Measurements from ENCODE around the gene PCGF3. TPM values are rescaled to one million over a fixed set of nuclear protein-coding genes. Genes with fewer than 3 reads are reported as not detected.

The PCGF3 gene
- total RNA-seq, 1 donor: 43.1 TPM

DNA sequence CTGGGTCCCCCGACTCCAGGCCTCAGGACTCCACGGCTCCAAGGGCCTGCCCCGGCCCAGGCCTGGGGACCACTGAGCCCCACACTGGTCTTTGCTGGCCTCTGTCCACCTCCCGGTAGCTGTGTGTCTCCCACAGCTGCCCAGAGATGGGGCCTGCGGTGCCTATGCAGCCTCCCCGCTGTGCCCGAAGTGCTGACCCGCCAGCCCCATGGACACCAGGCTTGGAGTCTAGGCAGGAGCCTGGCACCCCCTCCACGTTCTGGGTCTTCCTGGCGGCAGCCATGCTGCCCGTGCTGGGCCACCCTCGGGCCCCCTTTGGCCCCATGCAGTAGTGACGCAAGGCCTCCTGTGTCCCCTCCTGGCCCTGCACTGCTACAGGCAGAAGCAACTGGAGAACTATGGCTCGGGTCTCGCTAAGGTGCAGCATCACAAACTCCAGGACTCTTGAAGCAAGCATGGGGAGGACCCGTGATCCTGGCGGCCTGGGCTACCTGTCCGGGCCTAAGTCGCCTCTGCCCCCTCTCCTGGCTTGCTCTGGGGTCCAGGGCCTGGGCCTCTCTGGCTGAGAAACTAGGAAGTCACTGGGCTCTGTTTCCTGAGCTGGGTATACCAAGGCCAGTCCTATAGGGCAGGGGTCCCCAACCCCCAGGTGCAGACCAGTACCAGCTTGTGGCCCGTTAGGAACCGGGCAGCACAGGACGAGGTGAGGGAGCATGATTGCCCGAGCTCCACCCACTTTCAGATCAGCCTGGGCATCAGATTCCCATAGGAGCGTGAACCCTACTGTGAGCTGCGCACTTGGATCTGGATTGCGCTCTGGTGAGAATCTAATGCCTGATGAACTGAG is 30.4 kb upstream of the PCGF3 start:
- Histone ChIP-seq H3K4me1 (ENCODE audit: insufficient read depth, low read length) (peaks cover 15% of the 10 kb centered on the region), H4K20me1 (ENCODE audit: insufficient read depth, low read length) (peaks cover 5% of the 10 kb centered on the region), H3K4me2 (ENCODE audit: insufficient read depth, low read length) (peak overlapping the region; percentile 89), H2AFZ (ENCODE audit: low read length) (peak overlapping the region; percentile 85), H3K36me3 (ENCODE audit: insufficient read depth, low read length) (peaks cover 14% of the 10 kb centered on the region), H3K27me3 (ENCODE audit: insufficient read depth, low read length) (no peaks in the 10 kb centered on the region), H3K27ac (ENCODE audit: low read depth, low read length) (peak overlapping the region; percentile 90), H3K9me3 (ENCODE audit: low read depth, low read length) (no peaks in the 10 kb centered on the region), H3K79me2 (ENCODE audit: insufficient read depth, low read length) (peaks cover 24% of the 10 kb centered on the region), H3K4me3 (ENCODE audit: insufficient read depth, low read length) (peak overlapping the region; percentile 98)
- DNase-seq (ENCODE audit: insufficient read length, low spot score, missing footprints): peak; percentile 94
- no peak for TF ChIP-seq CTCF (IDR thresholded peaks at IDR 0.05; ENCODE audit: extremely low read depth, low read depth, low read length)

DNA sequence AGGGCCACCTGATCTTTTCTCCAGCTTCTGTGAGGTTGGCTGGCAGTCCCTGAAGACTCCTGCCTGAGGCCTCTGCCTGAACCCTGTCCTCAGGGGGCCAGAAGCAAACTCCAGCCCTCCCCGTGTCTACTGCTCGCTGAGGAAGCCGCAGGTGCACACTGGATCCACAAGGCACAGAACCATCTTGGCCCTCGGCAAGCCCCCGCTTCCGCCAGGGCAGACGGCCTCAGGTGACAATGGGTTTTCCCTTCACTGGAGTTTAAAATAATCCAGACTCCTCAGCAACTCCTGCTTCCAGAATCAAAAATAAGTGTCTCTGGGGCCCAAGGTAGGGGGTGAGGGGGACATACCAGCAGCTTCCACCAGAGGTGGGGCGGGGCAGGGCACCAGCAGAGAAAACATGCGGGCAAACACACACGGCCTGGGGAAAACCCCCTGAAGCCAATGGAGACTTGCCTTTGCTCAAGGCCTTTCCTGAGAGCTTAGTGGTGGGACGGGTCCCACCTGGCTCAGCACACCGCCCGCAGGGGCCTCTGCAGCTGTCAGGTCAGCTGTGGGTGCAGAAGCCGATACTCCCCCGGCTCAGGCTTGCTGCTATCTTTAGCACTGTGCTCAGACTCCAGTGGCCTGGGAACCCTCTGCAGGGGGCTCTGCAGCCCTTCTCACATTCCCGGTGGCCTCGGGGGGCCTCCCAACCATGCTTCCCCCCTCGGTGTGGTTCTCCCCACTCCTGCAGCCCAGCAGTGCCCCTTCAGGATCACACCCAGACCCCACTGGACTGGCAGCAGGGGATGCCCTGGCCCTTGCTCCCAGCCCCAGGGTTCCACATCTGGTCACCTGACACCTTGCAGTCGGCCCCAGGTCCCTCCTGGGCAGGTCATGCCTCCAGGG is 29.4 kb upstream of the PCGF3 start:
- H3K36me3 ChIP-seq (ENCODE audit: insufficient read depth, low read length): peaks cover 14% of the 10 kb centered on the region
- no peak overlapping the region for H3K4me3 ChIP-seq (ENCODE audit: insufficient read depth, low read length)
- H3K4me1 ChIP-seq (ENCODE audit: insufficient read depth, low read length): peaks cover 24% of the 10 kb centered on the region
- H2AFZ ChIP-seq (ENCODE audit: low read length): no peak overlapping the region
- no peaks in the 10 kb centered on the region for H3K9me3 ChIP-seq (ENCODE audit: low read depth, low read length)
- peaks cover 5% of the 10 kb centered on the region for H4K20me1 ChIP-seq (ENCODE audit: insufficient read depth, low read length)
- no peak overlapping the region for H3K4me2 ChIP-seq (ENCODE audit: insufficient read depth, low read length)
- TF ChIP-seq CTCF (IDR thresholded peaks at IDR 0.05; ENCODE audit: extremely low read depth, low read depth, low read length): no peak
- no peak for DNase-seq (ENCODE audit: insufficient read length, low spot score, missing footprints)
- H3K27ac ChIP-seq (ENCODE audit: low read depth, low read length): no peak overlapping the region
- peaks cover 24% of the 10 kb centered on the region for H3K79me2 ChIP-seq (ENCODE audit: insufficient read depth, low read length)
- H3K27me3 ChIP-seq (ENCODE audit: insufficient read depth, low read length): no peaks in the 10 kb centered on the region

DNA sequence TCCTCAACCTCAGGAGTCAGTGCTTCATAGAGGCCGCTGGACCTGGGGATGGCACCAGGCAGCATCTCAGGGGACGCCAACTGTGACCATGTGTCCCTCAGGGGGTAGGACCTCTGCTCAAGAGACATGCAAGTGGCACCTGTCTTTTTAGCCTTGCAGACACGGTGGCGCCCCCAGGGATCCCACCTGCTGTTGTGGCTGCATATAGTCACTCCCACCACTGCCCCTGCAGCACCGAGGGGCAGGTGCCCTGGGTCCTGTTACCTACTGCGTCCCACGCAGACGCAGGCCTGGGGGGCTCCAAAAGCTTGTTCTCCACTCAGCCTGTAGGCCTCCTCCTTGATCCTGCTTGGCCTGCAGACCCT is 28.8 kb upstream of the PCGF3 start:
- Histone ChIP-seq H3K27ac (ENCODE audit: low read depth, low read length) (no peak overlapping the region), H3K4me2 (ENCODE audit: insufficient read depth, low read length) (no peak overlapping the region), H3K79me2 (ENCODE audit: insufficient read depth, low read length) (peaks cover 24% of the 10 kb centered on the region), H3K9me3 (ENCODE audit: low read depth, low read length) (no peaks in the 10 kb centered on the region), H4K20me1 (ENCODE audit: insufficient read depth, low read length) (peaks cover 5% of the 10 kb centered on the region), H3K36me3 (ENCODE audit: insufficient read depth, low read length) (peaks cover 8% of the 10 kb centered on the region), H3K4me3 (ENCODE audit: insufficient read depth, low read length) (no peak overlapping the region), H3K4me1 (ENCODE audit: insufficient read depth, low read length) (peaks cover 25% of the 10 kb centered on the region), H2AFZ (ENCODE audit: low read length) (no peak overlapping the region), H3K27me3 (ENCODE audit: insufficient read depth, low read length) (no peaks in the 10 kb centered on the region)
- no peak for TF ChIP-seq CTCF (IDR thresholded peaks at IDR 0.05; ENCODE audit: extremely low read depth, low read depth, low read length)
- no peak for DNase-seq (ENCODE audit: insufficient read length, low spot score, missing footprints)

All from osteoblast (primary cell).